Measurements from ENCODE around the gene STT3A. TPM values are rescaled to one million over a fixed set of nuclear protein-coding genes. Genes with fewer than 3 reads are reported as not detected.
A peak's percentile ranks its signal among the peaks of the same experiment; 100 is the strongest.
"Not testable (repeated sequence)": the region's sequence is repeated elsewhere in the genome, so short reads cannot be mapped to it uniquely, and the experiment has no call there.

STT3A gene
- total RNA-seq: 133 and 181 TPM in 2 replicates
- 203 TPM for polyA plus RNA-seq (2012)

GRCh38 chr11:125592305-125593113 lies at the start of gene STT3A:
Gene STT3A, plus strand, starts transcription at chr11:125592852. Its CDS starts 3,064 bp downstream, at chr11:125595916.
- peak; percentile 100 for DNase-seq (ENCODE audit: low read depth)

GRCh38 chr11:125550780-125551179 lies 41.9 kb upstream of the STT3A start:
- DNase-seq (ENCODE audit: low read depth): no peak

- no peak for DNase-seq (ENCODE audit: low read depth)
Measured at GRCh38 chr11:125551835-125552342, 40.8 kb upstream of the STT3A start.

GRCh38 chr11:125552927-125553326 lies 39.7 kb upstream of the STT3A start:
- no peak for DNase-seq (ENCODE audit: low read depth)

- no peak for DNase-seq (ENCODE audit: low read depth)
Measured at GRCh38 chr11:125553357-125553756, 39.3 kb upstream of the STT3A start.

- DNase-seq (ENCODE audit: low read depth): no peak
Measured at GRCh38 chr11:125554038-125554437, 38.6 kb upstream of the STT3A start.

- no peak for DNase-seq (ENCODE audit: low read depth)
Measured at GRCh38 chr11:125559888-125560287, 32.8 kb upstream of the STT3A start.

GRCh38 chr11:125561924-125562323 lies 30.7 kb upstream of the STT3A start:
- no peak for DNase-seq (ENCODE audit: low read depth)

GRCh38 chr11:125562430-125562829 lies 30.2 kb upstream of the STT3A start:
- DNase-seq (ENCODE audit: low read depth): no peak

GRCh38 chr11:125564357-125564756 lies 28.3 kb upstream of the STT3A start:
- no peak for DNase-seq (ENCODE audit: low read depth)

- DNase-seq (ENCODE audit: low read depth): no peak
Measured at GRCh38 chr11:125566235-125566634, 26.4 kb upstream of the STT3A start.

- DNase-seq (ENCODE audit: low read depth): peak; percentile 95
Measured at GRCh38 chr11:125568970-125569914, 23.4 kb upstream of the STT3A start, which contains the start of gene EI24. Gene EI24, plus strand, starts transcription at chr11:125569477. Its CDS starts 3,051 bp downstream, at chr11:125572528.

GRCh38 chr11:125569915-125570621 lies 22.6 kb upstream of the STT3A start:
- peak; percentile 43 for DNase-seq (ENCODE audit: low read depth)

GRCh38 chr11:125570952-125571351 lies 21.7 kb upstream of the STT3A start:
- DNase-seq (ENCODE audit: low read depth): no peak

GRCh38 chr11:125572916-125573315 lies 19.7 kb upstream of the STT3A start:
- no peak for DNase-seq (ENCODE audit: low read depth)

- DNase-seq (ENCODE audit: low read depth): not testable (repeated sequence)
Measured at GRCh38 chr11:125577181-125577580, 15.5 kb upstream of the STT3A start.

- DNase-seq (ENCODE audit: low read depth): no peak
Measured at GRCh38 chr11:125578783-125579182, 13.9 kb upstream of the STT3A start.

GRCh38 chr11:125579811-125580210 lies 12.8 kb upstream of the STT3A start:
- peak; percentile 76 for DNase-seq (ENCODE audit: low read depth)

- DNase-seq (ENCODE audit: low read depth): no peak
Measured at GRCh38 chr11:125583496-125583895, 9.2 kb upstream of the STT3A start.

GRCh38 chr11:125585487-125585886 lies 7.2 kb upstream of the STT3A start:
- DNase-seq (ENCODE audit: low read depth): no peak

- DNase-seq (ENCODE audit: low read depth): no peak
Measured at GRCh38 chr11:125586623-125587022, 6.0 kb upstream of the STT3A start.
